Neural crest cell (in vitro differentiated cells): ENCODE data around the gene PLEKHA6. TPM values are rescaled to one million over a fixed set of nuclear protein-coding genes. Genes with fewer than 3 reads are reported as not detected.

Experiments used
- DNase-seq: peaks from one replicate; pipeline ENCODE4 v3.0.0; 2021; ENCODE audit warnings: low read depth, mixed read lengths, low spot score
- H3K27ac Mint-ChIP-seq: one replicate; pipeline ENCODE4 v1.8.0; 2021; ENCODE audit warnings: mild to moderate bottlenecking, mixed read lengths; ENCODE audit not compliant: unreplicated experiment
- H3K27me3 Mint-ChIP-seq: 2 replicates; pipeline ENCODE4 v1.8.0; 2021; ENCODE audit warnings: low read depth, mild to moderate bottlenecking, mixed read lengths
- H3K36me3 Mint-ChIP-seq: 2 replicates; pipeline ENCODE4 v1.8.0; 2021; ENCODE audit warnings: low read depth, mild to moderate bottlenecking, mixed read lengths
- H3K4me1 Mint-ChIP-seq: 2 replicates; pipeline ENCODE4 v1.8.0; 2021; ENCODE audit warnings: mixed read lengths
- H3K4me3 Mint-ChIP-seq: one replicate; pipeline ENCODE4 v1.8.0; 2021; ENCODE audit warnings: mild to moderate bottlenecking, mixed read lengths
- H3K9me3 Mint-ChIP-seq: 2 replicates; pipeline ENCODE4 v1.8.0; 2021; ENCODE audit warnings: mixed read lengths
- CTCF ChIP-seq: fragments of 200-600 bp; sonication (generic); conservative IDR thresholded peaks from 2 replicates; pipeline ENCODE4 v1.5.0; 2021; ENCODE audit warnings: antibody characterized with exemption, mild to moderate bottlenecking
- total RNA-seq: library from RNA; stranded (reverse); gene quantifications from 2 replicates; pipeline ENCODE4 v1.2.1, GENCODE V29; 2021

Gene PLEKHA6
- total RNA-seq, 1 donor from 2014 or later, result 4.5 TPM

GRCh38 chr1:204343802-204344201, 15.9 kb downstream of the PLEKHA6 start:
- H3K4me3 Mint-ChIP-seq, result no peak overlapping the region
- peaks cover 44% of the 10 kb centered on the region for H3K27me3 Mint-ChIP-seq
- no peaks in the 10 kb centered on the region for H3K36me3 Mint-ChIP-seq
- no peaks in the 10 kb centered on the region for H3K9me3 Mint-ChIP-seq
- no peak for TF ChIP-seq CTCF
- H3K27ac Mint-ChIP-seq, result no peak overlapping the region
- DNase-seq, result no peak
- H3K4me1 Mint-ChIP-seq, result peaks cover 50% of the 10 kb centered on the region

GRCh38 chr1:204343247-204343646, 16.5 kb downstream of the PLEKHA6 start:
- H3K27ac Mint-ChIP-seq, result no peak overlapping the region
- no peak for DNase-seq
- no peaks in the 10 kb centered on the region for H3K9me3 Mint-ChIP-seq
- no peak for TF ChIP-seq CTCF
- H3K27me3 Mint-ChIP-seq, result peaks cover 48% of the 10 kb centered on the region
- H3K4me3 Mint-ChIP-seq, result no peak overlapping the region
- no peaks in the 10 kb centered on the region for H3K36me3 Mint-ChIP-seq
- H3K4me1 Mint-ChIP-seq, result peaks cover 48% of the 10 kb centered on the region

GRCh38 chr1:204342310-204342709, 17.4 kb downstream of the PLEKHA6 start:
- Mint-ChIP-seq H3K9me3 (no peaks in the 10 kb centered on the region), H3K36me3 (no peaks in the 10 kb centered on the region), H3K27me3 (peaks cover 50% of the 10 kb centered on the region), H3K4me3 (no peak overlapping the region), H3K27ac (no peak overlapping the region), H3K4me1 (peaks cover 41% of the 10 kb centered on the region)
- no peak for DNase-seq
- no peak for TF ChIP-seq CTCF

- peaks cover 35% of the 10 kb centered on the region for H3K4me1 Mint-ChIP-seq
- no peak overlapping the region for H3K27ac Mint-ChIP-seq
- no peaks in the 10 kb centered on the region for H3K36me3 Mint-ChIP-seq
- peaks cover 47% of the 10 kb centered on the region for H3K27me3 Mint-ChIP-seq
- H3K4me3 Mint-ChIP-seq, result no peak overlapping the region
- no peaks in the 10 kb centered on the region for H3K9me3 Mint-ChIP-seq
- no peak for TF ChIP-seq CTCF
- DNase-seq, result no peak
These were observed 18.3 kb downstream of the PLEKHA6 start for GRCh38 chr1:204341380-204341779.

- Mint-ChIP-seq H3K4me1 (peaks cover 29% of the 10 kb centered on the region), H3K36me3 (no peaks in the 10 kb centered on the region), H3K27me3 (peaks cover 39% of the 10 kb centered on the region), H3K4me3 (no peak overlapping the region), H3K9me3 (no peaks in the 10 kb centered on the region), H3K27ac (no peak overlapping the region)
- TF ChIP-seq CTCF, result no peak
- no peak for DNase-seq
These were observed 19.4 kb downstream of the PLEKHA6 start for GRCh38 chr1:204340081-204340889.
